GM18520 (cell line): ENCODE data around the gene SEC61B.

Experiments
- ATAC-seq: cut with Tn5 transposase; IDR thresholded peaks from one replicate; pipeline ENCODE4 v1.9.1; 2021; ENCODE audit not compliant: unreplicated experiment

Gene SEC61B

GRCh38 chr9:99269416-99269815, 47.3 kb downstream of the SEC61B start:
- no peak for ATAC-seq

GRCh38 chr9:99270491-99270890, 48.4 kb downstream of the SEC61B start:
- ATAC-seq: no peak

GRCh38 chr9:99272836-99273235, 50.8 kb downstream of the SEC61B start:
- ATAC-seq: no peak

GRCh38 chr9:99274016-99274415, 51.9 kb downstream of the SEC61B start:
- no peak for ATAC-seq

- ATAC-seq: no peak
These were observed 52.4 kb downstream of the SEC61B start for GRCh38 chr9:99274495-99274894.
